ENCODE data around the gene PKP4.

The PKP4 gene

DNA sequence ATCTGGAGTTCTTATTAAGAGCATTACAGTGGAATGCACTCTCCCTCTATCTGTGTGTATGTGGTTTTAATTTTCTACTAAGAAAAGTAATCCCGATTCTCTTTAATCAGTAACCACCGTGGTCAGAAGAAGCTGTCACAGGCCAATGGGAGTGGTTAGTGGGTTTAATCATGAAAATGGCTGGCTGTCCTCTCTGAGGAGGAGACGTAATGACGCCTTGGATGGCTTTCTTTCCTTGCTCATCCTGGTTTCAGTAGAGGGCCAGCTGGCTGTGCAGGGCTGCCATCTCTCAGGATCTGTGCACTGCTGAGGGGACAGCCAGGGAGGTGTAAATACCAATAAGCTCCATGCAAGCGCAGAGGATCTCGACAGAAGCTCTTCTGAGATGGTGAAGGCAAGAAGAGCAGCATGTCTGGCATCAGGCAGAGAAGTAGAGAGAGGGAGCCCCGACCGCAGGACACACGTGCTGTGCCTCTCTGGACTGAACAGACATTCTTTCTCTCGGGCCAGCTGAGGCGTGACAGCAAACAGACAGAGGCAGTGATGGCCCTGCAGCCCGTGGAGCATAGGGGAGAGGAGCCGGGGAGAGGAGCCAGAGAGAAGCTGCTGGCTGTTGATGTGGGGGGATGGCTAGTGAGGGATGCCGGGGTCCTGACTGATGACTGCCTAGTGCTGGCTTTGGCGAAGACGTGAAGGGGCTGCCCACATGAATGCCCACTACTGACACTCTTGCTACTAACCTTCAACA lies 273.3 kb downstream of the PKP4 start:
- no peak overlapping the region for H2AFZ ChIP-seq (ENCODE audit: low read length)
- no peaks in the 10 kb centered on the region for H3K79me2 ChIP-seq (ENCODE audit: insufficient read depth, low read length)
- H3F3A ChIP-seq (ENCODE audit: insufficient read depth, low read length): no peaks in the 10 kb centered on the region
- no peak overlapping the region for H3K9ac ChIP-seq (ENCODE audit: low read length)
- no peak overlapping the region for H3K27ac ChIP-seq (ENCODE audit: low read depth, low read length, poor library complexity, severe bottlenecking)
- H3K4me3 ChIP-seq (ENCODE audit: low read depth, low read length, poor library complexity, severe bottlenecking): no peak overlapping the region
- no peaks in the 10 kb centered on the region for H3K9me2 ChIP-seq (ENCODE audit: low read depth, low read length)
- no peaks in the 10 kb centered on the region for H4K20me1 ChIP-seq (ENCODE audit: insufficient read depth, low read length)
- H3K9me3 ChIP-seq (ENCODE audit: low read length): no peaks in the 10 kb centered on the region
- H3K4me1 ChIP-seq (ENCODE audit: insufficient read depth, low read length, severe bottlenecking): no peaks in the 10 kb centered on the region
- H3K27me3 ChIP-seq (ENCODE audit: insufficient read depth, low read length): no peaks in the 10 kb centered on the region
- no peaks in the 10 kb centered on the region for H3K36me3 ChIP-seq (ENCODE audit: insufficient read depth, low read length)
- no peak overlapping the region for H3K4me2 ChIP-seq (ENCODE audit: low read length)
- no peak for TF ChIP-seq EZH2 (IDR thresholded peaks at IDR 0.05; ENCODE audit: borderline replicate concordance, low read length)
- TF ChIP-seq, protein P1, sequence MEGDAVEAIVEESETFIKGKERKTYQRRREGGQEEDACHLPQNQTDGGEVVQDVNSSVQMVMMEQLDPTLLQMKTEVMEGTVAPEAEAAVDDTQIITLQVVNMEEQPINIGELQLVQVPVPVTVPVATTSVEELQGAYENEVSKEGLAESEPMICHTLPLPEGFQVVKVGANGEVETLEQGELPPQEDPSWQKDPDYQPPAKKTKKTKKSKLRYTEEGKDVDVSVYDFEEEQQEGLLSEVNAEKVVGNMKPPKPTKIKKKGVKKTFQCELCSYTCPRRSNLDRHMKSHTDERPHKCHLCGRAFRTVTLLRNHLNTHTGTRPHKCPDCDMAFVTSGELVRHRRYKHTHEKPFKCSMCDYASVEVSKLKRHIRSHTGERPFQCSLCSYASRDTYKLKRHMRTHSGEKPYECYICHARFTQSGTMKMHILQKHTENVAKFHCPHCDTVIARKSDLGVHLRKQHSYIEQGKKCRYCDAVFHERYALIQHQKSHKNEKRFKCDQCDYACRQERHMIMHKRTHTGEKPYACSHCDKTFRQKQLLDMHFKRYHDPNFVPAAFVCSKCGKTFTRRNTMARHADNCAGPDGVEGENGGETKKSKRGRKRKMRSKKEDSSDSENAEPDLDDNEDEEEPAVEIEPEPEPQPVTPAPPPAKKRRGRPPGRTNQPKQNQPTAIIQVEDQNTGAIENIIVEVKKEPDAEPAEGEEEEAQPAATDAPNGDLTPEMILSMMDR (IDR thresholded peaks at IDR 0.05; ENCODE audit: low read length): no peak

DNA sequence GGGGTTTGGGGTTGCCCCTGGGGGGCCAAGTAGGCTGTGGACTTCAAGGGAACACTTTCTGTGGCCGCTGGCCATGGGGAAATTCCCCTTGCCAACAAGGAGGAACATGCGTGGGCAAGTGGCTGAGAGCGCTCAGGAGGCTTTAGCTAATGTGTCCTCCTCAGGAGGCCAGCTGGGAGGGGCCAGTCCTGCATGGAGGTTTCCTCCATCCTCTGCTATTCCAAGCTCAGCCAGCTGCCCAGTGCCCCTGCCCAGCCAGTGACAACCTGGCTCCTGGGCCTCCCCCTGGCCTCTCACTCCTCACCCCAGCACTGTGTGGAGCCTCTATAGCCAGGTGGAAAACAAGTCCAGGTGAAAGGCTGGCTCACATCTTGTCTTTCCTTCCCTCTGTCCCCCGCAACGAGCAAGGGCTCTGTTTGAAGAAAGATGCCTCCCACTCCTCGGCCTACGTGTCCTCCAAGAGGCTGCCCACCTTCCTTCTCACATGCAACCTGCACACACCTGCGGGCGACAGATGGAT lies 273.9 kb downstream of the PKP4 start:
- Histone ChIP-seq H3K9me2 (ENCODE audit: low read depth, low read length) (no peaks in the 10 kb centered on the region), H3K9ac (ENCODE audit: low read length) (no peak overlapping the region), H2AFZ (ENCODE audit: low read length) (no peak overlapping the region), H3K27ac (ENCODE audit: low read depth, low read length, poor library complexity, severe bottlenecking) (no peak overlapping the region), H4K20me1 (ENCODE audit: insufficient read depth, low read length) (no peaks in the 10 kb centered on the region), H3F3A (ENCODE audit: insufficient read depth, low read length) (no peaks in the 10 kb centered on the region), H3K79me2 (ENCODE audit: insufficient read depth, low read length) (no peaks in the 10 kb centered on the region), H3K4me1 (ENCODE audit: insufficient read depth, low read length, severe bottlenecking) (no peaks in the 10 kb centered on the region), H3K9me3 (ENCODE audit: low read length) (no peaks in the 10 kb centered on the region), H3K4me3 (ENCODE audit: low read depth, low read length, poor library complexity, severe bottlenecking) (no peak overlapping the region), H3K27me3 (ENCODE audit: insufficient read depth, low read length) (no peaks in the 10 kb centered on the region), H3K4me2 (ENCODE audit: low read length) (no peak overlapping the region), H3K36me3 (ENCODE audit: insufficient read depth, low read length) (no peaks in the 10 kb centered on the region)
- TF ChIP-seq, protein P1 (IDR thresholded peaks at IDR 0.05; ENCODE audit: low read length): no peak
- no peak for TF ChIP-seq EZH2 (IDR thresholded peaks at IDR 0.05; ENCODE audit: borderline replicate concordance, low read length)

DNA sequence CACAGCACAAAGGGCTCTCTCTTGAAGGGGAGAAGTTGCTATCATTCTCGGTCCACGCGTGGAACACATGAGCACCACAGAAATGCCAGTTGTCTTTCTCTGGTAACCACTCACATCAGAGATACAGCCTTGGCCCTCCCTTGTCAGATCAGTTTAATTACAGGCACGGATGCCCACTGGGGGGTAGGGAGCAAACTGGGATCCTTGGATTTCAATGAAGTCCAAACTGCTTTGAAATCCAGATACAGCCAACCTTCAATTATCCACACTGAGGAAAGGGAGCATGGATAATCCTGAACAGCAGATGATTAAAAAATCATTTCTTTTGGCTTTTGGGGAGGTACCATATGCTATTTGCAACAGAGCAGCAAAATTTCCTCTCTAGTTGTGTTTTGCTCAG lies 274.6 kb downstream of the PKP4 start:
- Histone ChIP-seq H3K27me3 (ENCODE audit: insufficient read depth, low read length) (no peaks in the 10 kb centered on the region), H2AFZ (ENCODE audit: low read length) (no peak overlapping the region)

More for the DNA sequence above, 274.6 kb downstream of the PKP4 start:
- no peaks in the 10 kb centered on the region for H3K4me1 ChIP-seq (ENCODE audit: insufficient read depth, low read length, severe bottlenecking)
- no peaks in the 10 kb centered on the region for H3F3A ChIP-seq (ENCODE audit: insufficient read depth, low read length)
- no peaks in the 10 kb centered on the region for H3K9me2 ChIP-seq (ENCODE audit: low read depth, low read length)
- no peak overlapping the region for H3K27ac ChIP-seq (ENCODE audit: low read depth, low read length, poor library complexity, severe bottlenecking)
- TF ChIP-seq, protein P1 (IDR thresholded peaks at IDR 0.05; ENCODE audit: low read length): no peak
- no peak for TF ChIP-seq EZH2 (IDR thresholded peaks at IDR 0.05; ENCODE audit: borderline replicate concordance, low read length)
- H3K36me3 ChIP-seq (ENCODE audit: insufficient read depth, low read length): no peaks in the 10 kb centered on the region
- H3K4me3 ChIP-seq (ENCODE audit: low read depth, low read length, poor library complexity, severe bottlenecking): no peak overlapping the region
- H3K9me3 ChIP-seq (ENCODE audit: low read length): no peaks in the 10 kb centered on the region
- no peak overlapping the region for H3K9ac ChIP-seq (ENCODE audit: low read length)
- no peaks in the 10 kb centered on the region for H3K79me2 ChIP-seq (ENCODE audit: insufficient read depth, low read length)
- H3K4me2 ChIP-seq (ENCODE audit: low read length): no peak overlapping the region
- H4K20me1 ChIP-seq (ENCODE audit: insufficient read depth, low read length): no peaks in the 10 kb centered on the region
